Smooth muscle cell (in vitro differentiated cells): ENCODE measurements around the gene SGSH. TPM values are rescaled to one million over a fixed set of nuclear protein-coding genes. Genes with fewer than 3 reads are reported as not detected.

Experiments
- DNase-seq: peaks from one replicate; lab custom pipeline; 2025; ENCODE audit not compliant: unreplicated experiment; lab: John Stamatoyannopoulos, UW
- H2AFZ ChIP-seq: fragments of 200-600 bp; sonication (generic); 2 replicates; pipeline ENCODE4 v1.6.0; 2016; ENCODE audit warnings: antibody characterized with exemption, low read depth, mild to moderate bottlenecking
- H3F3A ChIP-seq: fragments of 200-600 bp; sonication (generic); 2 replicates; pipeline ENCODE4 v1.6.0; 2017; ENCODE audit warnings: antibody characterized with exemption, low read depth
- H3K27ac ChIP-seq: fragments of 200-600 bp; sonication (generic); 2 replicates; pipeline ENCODE4 v1.5.1; 2016; ENCODE audit warnings: low read depth, mild to moderate bottlenecking
- H3K27me3 ChIP-seq: fragments of 200-600 bp; sonication (generic); 2 replicates; pipeline ENCODE4 v1.6.1; 2016; ENCODE audit warnings: low read depth, mild to moderate bottlenecking
- H3K36me3 ChIP-seq: fragments of 200-600 bp; sonication (generic); 2 replicates; pipeline ENCODE4 v1.5.1; 2016; ENCODE audit warnings: low read depth
- H3K4me1 ChIP-seq: fragments of 200-600 bp; sonication (generic); 2 replicates; pipeline ENCODE4 v1.5.1; 2016; ENCODE audit warnings: low read depth
- H3K4me2 ChIP-seq: fragments of 200-600 bp; sonication (generic); 2 replicates; pipeline ENCODE4 v1.6.0; 2016; ENCODE audit warnings: mild to moderate bottlenecking
- H3K4me3 ChIP-seq: fragments of 200-600 bp; sonication (generic); 2 replicates; pipeline ENCODE4 v1.5.1; 2016; ENCODE audit warnings: mild to moderate bottlenecking
- H3K79me2 ChIP-seq: fragments of 200-600 bp; sonication (generic); 2 replicates; pipeline ENCODE4 v1.6.0; 2016; ENCODE audit warnings: low read depth, mild to moderate bottlenecking
- H3K9ac ChIP-seq: fragments of 200-600 bp; sonication (generic); 2 replicates; pipeline ENCODE4 v1.6.0; 2016; ENCODE audit warnings: low read depth
- H3K9me3 ChIP-seq: fragments of 200-600 bp; sonication (generic); replicated peaks from 2 replicates; pipeline ENCODE4 v1.5.1; 2016; ENCODE audit warnings: low read depth
- H4K20me1 ChIP-seq: fragments of 200-600 bp; sonication (generic); 2 replicates; pipeline ENCODE4 v1.6.0; 2016; ENCODE audit warnings: low read depth
- WGBS: methylation state at CpG from one replicate; pipeline ENCODE4 v1.1.7; 2016; ENCODE audit warnings: low lambda C conversion rate; 5-methylcytosine and 5-hydroxymethylcytosine counted together
- polyA plus RNA-seq: library from polyadenylated mRNA; unstranded; fragments of >200 nt; fragmentation: Nextera tagmentation; extraction: Ambion mirVana; gene quantifications from 2 replicates; pipeline ENCODE4 v1.2.1, GENCODE V29; 2016
- total RNA-seq: library from RNA; depleted of rRNA; stranded (reverse); fragments of >200 nt; gene quantifications from 2 replicates; pipeline ENCODE4 v1.2.3, GENCODE V29; 2014
- TF ChIP-seq, protein P1 (sequence below): fragments of 200-600 bp; sonication (generic); IDR thresholded peaks from 2 replicates; pipeline ENCODE4 v1.5.1; 2017; ENCODE audit warnings: borderline replicate concordance, mild to moderate bottlenecking, antibody characterized with exemption; ENCODE audit not compliant: insufficient read depth, poor library complexity, severe bottlenecking

Gene SGSH
- total and polyA plus RNA-seq, 2 experiments from 2014 or later: 5.8 to 29.2 TPM

GRCh38 chr17:80237386-80237785 lies 17.3 kb upstream of the SGSH start:
- Histone ChIP-seq H3K36me3 (peaks cover 17% of the 10 kb centered on the region), H3K79me2 (no peaks in the 10 kb centered on the region), H3K4me2 (no peak overlapping the region), H4K20me1 (no peaks in the 10 kb centered on the region), H3K9me3 (peaks cover 10% of the 10 kb centered on the region), H3K4me3 (no peak overlapping the region), H2AFZ (no peak overlapping the region), H3K9ac (no peak overlapping the region), H3K27ac (no peak overlapping the region), H3K4me1 (no peaks in the 10 kb centered on the region), H3K27me3 (no peaks in the 10 kb centered on the region), H3F3A (no peaks in the 10 kb centered on the region)
- TF ChIP-seq, protein P1, sequence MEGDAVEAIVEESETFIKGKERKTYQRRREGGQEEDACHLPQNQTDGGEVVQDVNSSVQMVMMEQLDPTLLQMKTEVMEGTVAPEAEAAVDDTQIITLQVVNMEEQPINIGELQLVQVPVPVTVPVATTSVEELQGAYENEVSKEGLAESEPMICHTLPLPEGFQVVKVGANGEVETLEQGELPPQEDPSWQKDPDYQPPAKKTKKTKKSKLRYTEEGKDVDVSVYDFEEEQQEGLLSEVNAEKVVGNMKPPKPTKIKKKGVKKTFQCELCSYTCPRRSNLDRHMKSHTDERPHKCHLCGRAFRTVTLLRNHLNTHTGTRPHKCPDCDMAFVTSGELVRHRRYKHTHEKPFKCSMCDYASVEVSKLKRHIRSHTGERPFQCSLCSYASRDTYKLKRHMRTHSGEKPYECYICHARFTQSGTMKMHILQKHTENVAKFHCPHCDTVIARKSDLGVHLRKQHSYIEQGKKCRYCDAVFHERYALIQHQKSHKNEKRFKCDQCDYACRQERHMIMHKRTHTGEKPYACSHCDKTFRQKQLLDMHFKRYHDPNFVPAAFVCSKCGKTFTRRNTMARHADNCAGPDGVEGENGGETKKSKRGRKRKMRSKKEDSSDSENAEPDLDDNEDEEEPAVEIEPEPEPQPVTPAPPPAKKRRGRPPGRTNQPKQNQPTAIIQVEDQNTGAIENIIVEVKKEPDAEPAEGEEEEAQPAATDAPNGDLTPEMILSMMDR: no peak
- 97% methylated on average over 10 of the region's 10 CpGs for WGBS
- no peak for DNase-seq

DNA sequence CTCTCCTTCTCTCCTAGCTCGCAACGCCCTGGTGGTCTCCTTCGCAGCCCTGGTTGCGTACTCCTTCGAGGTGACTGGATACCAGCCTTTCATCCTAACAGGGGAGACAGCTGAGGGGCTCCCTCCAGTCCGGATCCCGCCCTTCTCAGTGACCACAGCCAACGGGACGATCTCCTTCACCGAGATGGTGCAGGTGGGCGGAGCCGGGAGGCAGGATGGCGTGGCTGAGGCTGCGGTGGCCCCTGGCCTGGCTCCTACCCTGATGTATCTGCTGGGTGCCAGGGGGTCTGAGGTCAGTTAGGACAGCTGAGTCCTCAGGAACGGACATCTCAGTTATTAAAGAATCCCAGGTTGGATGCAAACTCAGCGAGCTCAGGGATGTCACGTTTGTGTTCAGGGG lies 16.8 kb upstream of the SGSH start:
- Histone ChIP-seq H2AFZ (no peak overlapping the region), H3K4me3 (no peak overlapping the region), H3K4me1 (no peaks in the 10 kb centered on the region), H4K20me1 (no peaks in the 10 kb centered on the region), H3K9me3 (peaks cover 10% of the 10 kb centered on the region), H3K4me2 (no peak overlapping the region), H3F3A (no peaks in the 10 kb centered on the region), H3K27ac (no peak overlapping the region), H3K36me3 (peaks cover 21% of the 10 kb centered on the region), H3K27me3 (no peaks in the 10 kb centered on the region), H3K79me2 (no peaks in the 10 kb centered on the region), H3K9ac (no peak overlapping the region)
- WGBS: 89% methylated on average over 17 of the region's 17 CpGs
- DNase-seq: no peak
- TF ChIP-seq, protein P1: no peak

DNA sequence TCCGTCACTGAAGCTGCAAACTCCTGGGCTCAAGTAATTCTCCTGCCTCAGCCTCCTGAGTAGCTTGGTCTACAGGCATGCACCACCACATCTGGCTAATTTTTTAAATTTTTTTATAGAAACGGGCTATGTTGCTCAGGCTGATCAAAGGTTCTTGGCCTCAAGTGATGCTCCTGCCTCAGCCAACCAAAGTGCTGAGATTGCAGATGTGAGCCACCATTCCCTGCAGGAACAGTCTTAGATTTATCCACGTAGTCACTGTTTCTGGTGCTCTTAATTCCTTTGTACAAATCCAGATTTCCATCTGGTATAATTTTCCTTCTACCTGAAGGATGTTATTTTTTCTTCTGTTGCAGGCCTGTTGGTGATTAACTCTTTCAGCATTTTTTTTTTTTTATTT lies 13.1 kb upstream of the SGSH start:
- no peak overlapping the region for H3K4me2 ChIP-seq
- WGBS: 97% methylated on average over 3 of the region's 3 CpGs
- no peak overlapping the region for H3K9ac ChIP-seq
- TF ChIP-seq, protein P1: no peak
- H3K79me2 ChIP-seq: no peaks in the 10 kb centered on the region
- DNase-seq: no peak
- no peak overlapping the region for H2AFZ ChIP-seq
- H3K4me1 ChIP-seq: no peaks in the 10 kb centered on the region
- H4K20me1 ChIP-seq: no peaks in the 10 kb centered on the region
- no peaks in the 10 kb centered on the region for H3K27me3 ChIP-seq
- H3K4me3 ChIP-seq: no peak overlapping the region
- H3F3A ChIP-seq: no peaks in the 10 kb centered on the region
- no peak overlapping the region for H3K27ac ChIP-seq
- H3K36me3 ChIP-seq: peaks cover 27% of the 10 kb centered on the region
- peaks cover 10% of the 10 kb centered on the region for H3K9me3 ChIP-seq

DNA sequence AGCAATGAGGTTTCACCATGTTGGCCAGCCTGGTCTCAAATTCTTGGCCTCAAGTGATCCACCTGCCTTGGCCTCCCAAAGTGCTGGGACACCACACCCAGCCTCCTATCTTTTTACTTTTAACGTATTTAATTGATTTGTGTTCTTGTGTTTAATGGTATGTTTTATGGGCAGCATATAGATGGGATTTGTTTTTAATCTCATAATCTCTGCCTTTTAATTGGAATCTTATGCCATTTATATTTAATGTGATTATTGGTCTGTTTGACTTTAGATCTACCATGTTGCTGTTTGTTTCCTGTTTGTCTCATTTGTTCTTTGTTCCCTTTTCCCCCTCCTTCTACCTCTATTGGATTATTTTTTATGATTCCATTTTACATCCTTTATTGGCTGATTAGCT lies 12.3 kb upstream of the SGSH start:
- no peaks in the 10 kb centered on the region for H3K4me1 ChIP-seq
- 97% methylated on average over 1 of the region's 1 CpG for WGBS
- DNase-seq: no peak
- no peak overlapping the region for H3K4me2 ChIP-seq
- no peak overlapping the region for H3K4me3 ChIP-seq
- H3K9ac ChIP-seq: no peak overlapping the region
- no peak overlapping the region for H3K27ac ChIP-seq
- H3F3A ChIP-seq: no peaks in the 10 kb centered on the region
- H3K36me3 ChIP-seq: peaks cover 27% of the 10 kb centered on the region
- H4K20me1 ChIP-seq: no peaks in the 10 kb centered on the region
- H3K27me3 ChIP-seq: no peaks in the 10 kb centered on the region
- H3K9me3 ChIP-seq: peaks cover 10% of the 10 kb centered on the region
- H2AFZ ChIP-seq: no peak overlapping the region
- TF ChIP-seq, protein P1: no peak
- H3K79me2 ChIP-seq: no peaks in the 10 kb centered on the region
